GM12878 (cell line): Measurements from ENCODE around the gene TXNRD1. TPM values are rescaled to one million over a fixed set of nuclear protein-coding genes. Genes with fewer than 3 reads are reported as not detected.
A peak's percentile ranks its signal among the peaks of the same experiment; 100 is the strongest.

Experiments used
- ATAC-seq: fragments of 200-7000 bp; cut with Tn5 transposase; 3 replicates; pipeline ENCODE4 v1.9.1; 2020; ENCODE audit warnings: mild to moderate bottlenecking, moderate library complexity
- BruUV-seq: library from RNA; stranded (reverse); fragments of 400-500 nt; replicated peaks from 2 replicates; lab custom pipeline; 2021; lab: Mats Ljungman, UMichigan
- CTCF ChIA-PET: fragments of 300-600 bp; sonication (Branson Sonifier 250); formaldehyde crosslinking; extraction: SDS; loops from one replicate; lab custom pipeline; 2021; ENCODE audit warnings: inconsistent platforms; lab: Yijun Ruan, JAX
- POLR2A ChIA-PET: fragments of 350-600 bp; formaldehyde crosslinking; extraction: SDS; loops from one replicate; lab custom pipeline; 2021; ENCODE audit warnings: inconsistent platforms; lab: Charles Lee
- RAD21 ChIA-PET: fragments of 300-600 bp; sonication (Branson Sonifier 250); formaldehyde crosslinking; loops from one replicate; lab custom pipeline; 2023; ENCODE audit warnings: antibody characterized with exemption; ENCODE audit not compliant: unreplicated experiment; lab: Charles Lee
- SMC1A ChIA-PET: fragments of 300-600 bp; sonication (Branson Sonifier 250); formaldehyde crosslinking; loops from one replicate; lab custom pipeline; 2023; ENCODE audit not compliant: unreplicated experiment, uncharacterized antibody; lab: Charles Lee
- DNase-seq: peaks from one replicate; pipeline ENCODE4 v3.0.0-alpha.2; 2011; ENCODE audit warnings: low read depth, low spot score
- FAIRE-seq: peaks from 3 replicates; lab custom pipeline; 2011; peaks lifted over from hg19 to GRCh38; lab: Jason Lieb, UNC
- H2AFZ ChIP-seq: 2 replicates; pipeline ENCODE4 v1.6.0; 2011; ENCODE audit warnings: low read depth, low read length, control low read depth; ENCODE audit not compliant: control insufficient read depth
- H3K27ac ChIP-seq: 2 replicates; pipeline ENCODE4 v1.5.1; 2011; ENCODE audit warnings: control low read depth; ENCODE audit not compliant: control insufficient read depth, insufficient read depth
- H3K27me3 ChIP-seq, 2 experiments: replicated peaks in 1 of 2; 2 replicates each; pipeline versions ENCODE4 v1.6.0 to v1.6.1; 2011; ENCODE audit warnings: low read length in 1 of 2; ENCODE audit not compliant: control insufficient read depth in 2 of 2, insufficient read depth in 2 of 2
- H3K36me3 ChIP-seq, 2 experiments: 2 replicates each; pipeline ENCODE4 v1.5.1; 2011; ENCODE audit warnings: low read length in 1 of 2; ENCODE audit not compliant: control insufficient read depth in 2 of 2, insufficient read depth in 2 of 2
- H3K4me1 ChIP-seq: 2 replicates; pipeline ENCODE4 v1.6.1; 2011; ENCODE audit warnings: mild to moderate bottlenecking, low read length, moderate library complexity, mixed read lengths; ENCODE audit not compliant: control insufficient read depth, insufficient read depth
- H3K4me2 ChIP-seq: 2 replicates; pipeline ENCODE4 v1.6.0; 2011; ENCODE audit warnings: control low read depth; ENCODE audit not compliant: control insufficient read depth, insufficient read depth
- H3K4me3 ChIP-seq: fragments of 200-600 bp; sonication (generic); 2 replicates; pipeline ENCODE4 v1.5.1; 2016
- H3K79me2 ChIP-seq: 2 replicates; pipeline ENCODE4 v1.6.0; 2011; ENCODE audit warnings: low read length; ENCODE audit not compliant: control insufficient read depth, insufficient read depth
- H3K9ac ChIP-seq: 2 replicates; pipeline ENCODE4 v1.8.0; 2011; ENCODE audit warnings: low read length, control low read depth, mixed read lengths; ENCODE audit not compliant: control insufficient read depth, insufficient read depth
- H3K9me3 ChIP-seq: replicated peaks from 3 replicates; pipeline ENCODE4 v1.5.1; 2011; ENCODE audit warnings: mild to moderate bottlenecking, low read length; ENCODE audit not compliant: control insufficient read depth, insufficient read depth
- H4K20me1 ChIP-seq: 2 replicates; pipeline ENCODE4 v1.6.0; 2011; ENCODE audit not compliant: control insufficient read depth, insufficient read depth
- CBX5 ChIP-seq: sonication (generic); IDR thresholded peaks from 2 replicates; pipeline ENCODE4 v1.6.1; 2016; ENCODE audit warnings: low read depth, moderate library complexity, mild to moderate bottlenecking, inconsistent platforms
- POLR2A ChIP-seq: IDR thresholded peaks from 2 replicates; pipeline ENCODE4 v1.6.1; 2011; ENCODE audit warnings: low read depth, mild to moderate bottlenecking, low read length
- SP1 ChIP-seq: IDR thresholded peaks from one replicate; pipeline ENCODE4 v1.6.1; 2011; ENCODE audit warnings: low read depth, low read length
- STAT1 ChIP-seq: fragments of 450-650 bp; conservative IDR thresholded peaks from 2 replicates; pipeline ENCODE4 v1.6.1; 2014; ENCODE audit warnings: antibody characterized with exemption, mild to moderate bottlenecking
- WGBS: methylation state at CpG from one replicate; pipeline ENCODE4 v1.1.6; 2016; ENCODE audit warnings: low lambda C conversion rate; ENCODE audit not compliant: insufficient replicate concordance, insufficient coverage; ENCODE audit errors: missing lambda C conversion rate; 5-methylcytosine and 5-hydroxymethylcytosine counted together
- in situ Hi-C: fragments of 300-500 bp; cut with MboI; formaldehyde crosslinking; loops from 9 replicates; pipeline ENCODE4 v1.14.3; 2018; ENCODE audit warnings: mixed read lengths
- intact Hi-C: fragments of 100-400 bp; cut with micrococcal nuclease; formaldehyde crosslinking; loops from one replicate; pipeline ENCODE4 v1.14.2; 2022; ENCODE audit not compliant: unreplicated experiment
- polyA plus RNA-seq, 11 experiments: library from polyadenylated mRNA; depleted of rRNA in 4 of 11; unstranded in 6 of 11; stranded (reverse) in 5 of 11; fragments of >200 nt; fragmentation: Nextera tagmentation in 4 of 11; fragmentation: Illumina TruSeq in 1 of 11; extraction: Ambion mirVana in 4 of 11; extraction: Trizol in 1 of 11; gene quantifications; 1 replicate in 1 of 11; 2 replicates in 10 of 11; pipeline versions ENCODE4 v1.2.1 to v1.2.3, GENCODE V29; 2011 to 2016; ENCODE audit warnings: inconsistent platforms in 2 of 11, missing spikeins in 2 of 11, low read depth in 1 of 11
- total RNA-seq, 4 experiments: library from RNA; depleted of rRNA in 3 of 4; stranded (reverse); fragments of >200 nt in 3 of 4; fragmentation: Illumina TruSeq in 1 of 4; extraction: Trizol in 1 of 4; gene quantifications; 2 replicates each; pipeline versions ENCODE4 v1.2.1 to v1.2.3, GENCODE V29; 2013 to 2021
- TF ChIP-seq, protein P1 (sequence below): IDR thresholded peaks from 2 replicates; pipeline ENCODE4 v1.6.1; 2012; ENCODE audit warnings: improper control_type of control experiment, low read depth, low read length; ENCODE audit not compliant: insufficient replicate concordance

TXNRD1 gene
- total and polyA plus RNA-seq, 10 of the 15 experiments (the other 5 are each of a cell fraction or from before 2014, with no cell fraction given): 52.6 to 84.6 (median 67.8) TPM

DNA sequence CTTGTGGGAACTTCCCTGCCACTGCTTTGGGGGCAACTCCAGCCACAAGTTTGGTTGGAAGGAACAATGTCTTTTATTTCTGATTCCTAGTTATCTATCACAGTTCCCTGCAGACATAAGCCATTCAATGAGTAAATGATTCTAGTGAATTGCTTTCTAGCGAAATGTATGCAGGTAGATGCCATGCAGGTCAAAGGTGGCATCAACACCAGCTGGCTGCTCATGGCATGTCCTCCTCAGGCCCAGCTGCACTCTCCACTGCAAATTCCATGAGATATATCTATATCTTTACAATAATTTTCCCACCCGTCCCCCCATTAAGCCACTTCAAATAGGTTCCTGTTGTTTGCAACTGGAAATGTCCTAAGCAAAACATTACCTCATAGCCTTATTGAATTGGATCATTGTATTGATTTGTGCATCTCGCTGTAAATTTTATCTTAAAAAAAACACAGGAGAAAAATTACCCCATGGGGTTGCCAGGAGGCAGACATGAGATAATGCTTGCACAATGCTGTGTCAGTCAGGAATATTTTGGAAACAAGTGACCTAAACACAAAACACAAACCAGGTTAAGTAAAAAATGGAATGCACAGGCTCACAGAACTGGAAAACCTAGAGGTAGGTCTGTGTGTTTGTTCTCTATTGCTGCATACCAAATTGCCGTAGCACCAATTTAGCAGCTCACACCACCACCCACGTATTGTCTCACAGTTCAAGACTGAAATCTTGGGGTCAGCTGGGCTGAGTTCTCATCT lies 32.8 kb upstream of the TXNRD1 start:
- CTCF ChIA-PET: interaction anchor here (1.2 kb wide), 1 partner anchor 17 kb away, joined by 5 read pairs; no protein-coding TSS in a partner anchor
- in situ Hi-C loops: no loop called here

GRCh38 chr12:104183443-104183842 lies 32.1 kb upstream of the TXNRD1 start:
- in situ Hi-C loops: no loop called here
- Histone ChIP-seq H3K4me3 (no peak overlapping the region), H3K79me2 (no peaks in the 10 kb centered on the region), H3K27me3 (no peaks in the 10 kb centered on the region), H3K9ac (no peak overlapping the region), H3K4me1 (no peaks in the 10 kb centered on the region; the same call in 1 of the 2 replicates), H2AFZ (peak overlapping the region; percentile 2; the same call in 1 of the 2 replicates), H3K27ac (no peak overlapping the region), H4K20me1 (no peaks in the 10 kb centered on the region), H3K4me2 (no peak overlapping the region), H3K36me3 (no peaks in the 10 kb centered on the region), H3K9me3 (peaks cover 2% of the 10 kb centered on the region; the same call in 1 of the 3 replicates)
- ChIA-PET CTCF (interaction anchor here (1.2 kb wide), 1 partner anchor 16 kb away, joined by 5 read pairs; no protein-coding TSS in a partner anchor), RAD21 (interaction anchor here (0.6 kb wide), 1 partner anchor 160 kb away, joined by 4 read pairs; no protein-coding TSS in a partner anchor), SMC1A (interaction anchor here (0.6 kb wide), 1 partner anchor 442 kb away, joined by 3 read pairs; no protein-coding TSS in a partner anchor), POLR2A (interaction anchor here (0.6 kb wide), 1 partner anchor 12 kb away, joined by 3 read pairs; no protein-coding TSS in a partner anchor)
- BruUV-seq: no TSS peak
- FAIRE-seq (no peak), ATAC-seq (no peak), DNase-seq (no peak)
- WGBS: 27% methylated on average over 3 of the region's 3 CpGs
- intact Hi-C loops: no loop called here
- TF ChIP-seq SP1 (no peak), STAT1 (no peak), CBX5 (no peak)
- TF ChIP-seq, protein P1, sequence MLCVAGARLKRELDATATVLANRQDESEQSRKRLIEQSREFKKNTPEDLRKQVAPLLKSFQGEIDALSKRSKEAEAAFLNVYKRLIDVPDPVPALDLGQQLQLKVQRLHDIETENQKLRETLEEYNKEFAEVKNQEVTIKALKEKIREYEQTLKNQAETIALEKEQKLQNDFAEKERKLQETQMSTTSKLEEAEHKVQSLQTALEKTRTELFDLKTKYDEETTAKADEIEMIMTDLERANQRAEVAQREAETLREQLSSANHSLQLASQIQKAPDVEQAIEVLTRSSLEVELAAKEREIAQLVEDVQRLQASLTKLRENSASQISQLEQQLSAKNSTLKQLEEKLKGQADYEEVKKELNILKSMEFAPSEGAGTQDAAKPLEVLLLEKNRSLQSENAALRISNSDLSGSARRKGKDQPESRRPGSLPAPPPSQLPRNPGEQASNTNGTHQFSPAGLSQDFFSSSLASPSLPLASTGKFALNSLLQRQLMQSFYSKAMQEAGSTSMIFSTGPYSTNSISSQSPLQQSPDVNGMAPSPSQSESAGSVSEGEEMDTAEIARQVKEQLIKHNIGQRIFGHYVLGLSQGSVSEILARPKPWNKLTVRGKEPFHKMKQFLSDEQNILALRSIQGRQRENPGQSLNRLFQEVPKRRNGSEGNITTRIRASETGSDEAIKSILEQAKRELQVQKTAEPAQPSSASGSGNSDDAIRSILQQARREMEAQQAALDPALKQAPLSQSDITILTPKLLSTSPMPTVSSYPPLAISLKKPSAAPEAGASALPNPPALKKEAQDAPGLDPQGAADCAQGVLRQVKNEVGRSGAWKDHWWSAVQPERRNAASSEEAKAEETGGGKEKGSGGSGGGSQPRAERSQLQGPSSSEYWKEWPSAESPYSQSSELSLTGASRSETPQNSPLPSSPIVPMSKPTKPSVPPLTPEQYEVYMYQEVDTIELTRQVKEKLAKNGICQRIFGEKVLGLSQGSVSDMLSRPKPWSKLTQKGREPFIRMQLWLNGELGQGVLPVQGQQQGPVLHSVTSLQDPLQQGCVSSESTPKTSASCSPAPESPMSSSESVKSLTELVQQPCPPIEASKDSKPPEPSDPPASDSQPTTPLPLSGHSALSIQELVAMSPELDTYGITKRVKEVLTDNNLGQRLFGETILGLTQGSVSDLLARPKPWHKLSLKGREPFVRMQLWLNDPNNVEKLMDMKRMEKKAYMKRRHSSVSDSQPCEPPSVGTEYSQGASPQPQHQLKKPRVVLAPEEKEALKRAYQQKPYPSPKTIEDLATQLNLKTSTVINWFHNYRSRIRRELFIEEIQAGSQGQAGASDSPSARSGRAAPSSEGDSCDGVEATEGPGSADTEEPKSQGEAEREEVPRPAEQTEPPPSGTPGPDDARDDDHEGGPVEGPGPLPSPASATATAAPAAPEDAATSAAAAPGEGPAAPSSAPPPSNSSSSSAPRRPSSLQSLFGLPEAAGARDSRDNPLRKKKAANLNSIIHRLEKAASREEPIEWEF: no peak

More for the DNA sequence above, 32.8 kb upstream of the TXNRD1 start:
- ChIA-PET RAD21 (interaction anchor here (0.6 kb wide), 1 partner anchor 160 kb away, joined by 4 read pairs; no protein-coding TSS in a partner anchor), POLR2A (interaction anchor here (0.6 kb wide), 1 partner anchor 13 kb away, joined by 3 read pairs; no protein-coding TSS in a partner anchor), SMC1A (interaction anchor here (0.6 kb wide), 1 partner anchor 443 kb away, joined by 3 read pairs; no protein-coding TSS in a partner anchor)
- DNase-seq (no peak), ATAC-seq (no peak), FAIRE-seq (no peak)
- H2AFZ ChIP-seq: peak overlapping the region; percentile 2; the same call in 1 of the 2 replicates
- no peak overlapping the region for H3K4me3 ChIP-seq
- H3K4me1 ChIP-seq: no peaks in the 10 kb centered on the region; the same call in 1 of the 2 replicates
- peaks cover 2% of the 10 kb centered on the region; the same call in 1 of the 3 replicates for H3K9me3 ChIP-seq
- H3K79me2 ChIP-seq: no peaks in the 10 kb centered on the region
- no peaks in the 10 kb centered on the region for H4K20me1 ChIP-seq
- no TSS peak for BruUV-seq
- H3K27ac ChIP-seq: no peak overlapping the region
- WGBS: 50% methylated on average over 5 of the region's 5 CpGs
- TF ChIP-seq POLR2A: no peak
- no peak overlapping the region for H3K4me2 ChIP-seq
- H3K36me3 ChIP-seq: no peaks in the 10 kb centered on the region
- no peak overlapping the region for H3K9ac ChIP-seq
- intact Hi-C loops: no loop called here
- no peaks in the 10 kb centered on the region; a peak in 1 of 4 replicates for H3K27me3 ChIP-seq
